ENCODE data around the gene ZBTB3.
"Not testable (repeated sequence)": the region's sequence is repeated elsewhere in the genome, so short reads cannot be mapped to it uniquely, and the experiment has no call there.

ZBTB3 gene

GRCh38 chr11:62757846-62758788, 4.2 kb upstream of the ZBTB3 start:
- DNase-seq (ENCODE audit: low spot score) = no peak

GRCh38 chr11:62755086-62755615, 1.2 kb upstream of the ZBTB3 start:
- no peak for DNase-seq (ENCODE audit: low spot score)

GRCh38 chr11:62752994-62753735, 795 bp downstream of the ZBTB3 start:
- no peak for DNase-seq (ENCODE audit: low spot score)

- no peak for DNase-seq (ENCODE audit: low spot score)
Observed at GRCh38 chr11:62752177-62752785, 1.7 kb downstream of the ZBTB3 start.

GRCh38 chr11:62749931-62750330, 4.0 kb downstream of the ZBTB3 start:
- not testable (repeated sequence) for DNase-seq (ENCODE audit: low spot score)

GRCh38 chr11:62747475-62748160, 6.3 kb downstream of the ZBTB3 start:
- no peak for DNase-seq (ENCODE audit: low spot score)

- no peak for DNase-seq (ENCODE audit: low spot score)
Observed at GRCh38 chr11:62737196-62737595, 16.8 kb downstream of the ZBTB3 start.

GRCh38 chr11:62732830-62733229, 21.1 kb downstream of the ZBTB3 start:
- DNase-seq (ENCODE audit: low spot score) = no peak

GRCh38 chr11:62730076-62730475, 23.9 kb downstream of the ZBTB3 start:
- not testable (repeated sequence) for DNase-seq (ENCODE audit: low spot score)

GRCh38 chr11:62728171-62728988, 25.6 kb downstream of the ZBTB3 start, which contains the start of gene TTC9C:
Gene TTC9C (plus strand): TSS chr11:62728486. CDS start chr11:62728849, 363 bp downstream.
- DNase-seq (ENCODE audit: low spot score) = peak; percentile 84

GRCh38 chr11:62727872-62728170, 26.1 kb downstream of the ZBTB3 start:
- DNase-seq (ENCODE audit: low spot score) = peak; percentile 89

- peak; percentile 98 for DNase-seq (ENCODE audit: low spot score)
Observed at GRCh38 chr11:62727165-62727871, 26.6 kb downstream of the ZBTB3 start, which contains the start of gene HNRNPUL2. Gene HNRNPUL2 (minus strand): TSS chr11:62727457. CDS start chr11:62727156, 301 bp downstream.

GRCh38 chr11:62726915-62727164, 27.1 kb downstream of the ZBTB3 start:
- DNase-seq (ENCODE audit: low spot score) = no peak

GRCh38 chr11:62726156-62726914, 27.6 kb downstream of the ZBTB3 start:
- no peak for DNase-seq (ENCODE audit: low spot score)

GRCh38 chr11:62725646-62726045, 28.3 kb downstream of the ZBTB3 start:
- DNase-seq (ENCODE audit: low spot score) = no peak

- DNase-seq (ENCODE audit: low spot score) = no peak
Observed at GRCh38 chr11:62724171-62724570, 29.8 kb downstream of the ZBTB3 start.

GRCh38 chr11:62721994-62722393, 32.0 kb downstream of the ZBTB3 start:
- DNase-seq (ENCODE audit: low spot score) = no peak

- no peak for DNase-seq (ENCODE audit: low spot score)
Observed at GRCh38 chr11:62719302-62719978, 34.5 kb downstream of the ZBTB3 start.

GRCh38 chr11:62716816-62717215, 37.1 kb downstream of the ZBTB3 start:
- no peak for DNase-seq (ENCODE audit: low spot score)

Measured in germinal center (tissue), 1 donor.